Uterus (tissue), 2 donors: ENCODE data around the gene ZP1.

Source experiments
- POLR2A ChIP-seq, 2 donors: fragments of 450-650 bp; IDR thresholded peaks; one replicate each; pipeline ENCODE4 v1.6.1; 2016; ENCODE audit warnings: antibody characterized with exemption in 2 of 2, mild to moderate bottlenecking in 1 of 2, moderate library complexity in 1 of 2
- TF ChIP-seq, protein P1 (sequence below), 4 experiments: fragments of 200-600 bp in 2 of 4; fragments of 450-650 bp in 2 of 4; sonication (generic) in 2 of 4; IDR thresholded peaks; one replicate each; pipeline ENCODE4 v1.5.1; 2016 to 2019; ENCODE audit warnings: antibody characterized with exemption in 4 of 4, mild to moderate bottlenecking in 2 of 4, moderate library complexity in 1 of 4

DNA sequence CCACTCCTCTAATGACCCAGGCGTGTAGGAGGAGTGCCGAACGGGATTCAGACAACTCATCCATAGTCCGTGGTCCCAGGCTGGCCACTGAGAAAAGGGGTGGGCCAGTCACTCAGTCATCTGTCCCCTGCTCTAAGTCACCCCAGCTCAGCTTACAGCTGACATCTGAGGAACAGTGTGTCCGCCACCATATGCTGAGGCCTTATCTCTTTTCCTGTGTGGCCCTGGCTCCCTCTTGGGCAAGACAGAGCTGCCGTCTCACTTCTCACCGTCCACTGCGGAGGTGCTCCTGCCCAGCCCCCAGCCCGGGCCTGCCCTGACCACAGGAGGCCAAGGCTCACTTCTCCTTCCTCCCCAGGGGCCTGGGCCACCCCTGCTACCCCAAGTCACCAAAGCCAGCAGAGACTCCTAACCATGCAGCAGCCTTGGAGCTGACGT lies 18.6 kb upstream of the ZP1 start:
- TF ChIP-seq, protein P1, sequence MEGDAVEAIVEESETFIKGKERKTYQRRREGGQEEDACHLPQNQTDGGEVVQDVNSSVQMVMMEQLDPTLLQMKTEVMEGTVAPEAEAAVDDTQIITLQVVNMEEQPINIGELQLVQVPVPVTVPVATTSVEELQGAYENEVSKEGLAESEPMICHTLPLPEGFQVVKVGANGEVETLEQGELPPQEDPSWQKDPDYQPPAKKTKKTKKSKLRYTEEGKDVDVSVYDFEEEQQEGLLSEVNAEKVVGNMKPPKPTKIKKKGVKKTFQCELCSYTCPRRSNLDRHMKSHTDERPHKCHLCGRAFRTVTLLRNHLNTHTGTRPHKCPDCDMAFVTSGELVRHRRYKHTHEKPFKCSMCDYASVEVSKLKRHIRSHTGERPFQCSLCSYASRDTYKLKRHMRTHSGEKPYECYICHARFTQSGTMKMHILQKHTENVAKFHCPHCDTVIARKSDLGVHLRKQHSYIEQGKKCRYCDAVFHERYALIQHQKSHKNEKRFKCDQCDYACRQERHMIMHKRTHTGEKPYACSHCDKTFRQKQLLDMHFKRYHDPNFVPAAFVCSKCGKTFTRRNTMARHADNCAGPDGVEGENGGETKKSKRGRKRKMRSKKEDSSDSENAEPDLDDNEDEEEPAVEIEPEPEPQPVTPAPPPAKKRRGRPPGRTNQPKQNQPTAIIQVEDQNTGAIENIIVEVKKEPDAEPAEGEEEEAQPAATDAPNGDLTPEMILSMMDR (IDR thresholded peaks at IDR 0.05), result no peak
- no peak for TF ChIP-seq POLR2A (IDR thresholded peaks at IDR 0.05)
